Left lung (tissue), 10 donors: ENCODE data around the gene ZNF516. TPM values are rescaled to one million over a fixed set of nuclear protein-coding genes. Genes with fewer than 3 reads are reported as not detected.

Source experiments
- ATAC-seq: fragments of 200-7000 bp; cut with Tn5 transposase; one replicate; pipeline ENCODE4 v1.9.1; 2020; ENCODE audit warnings: moderate library complexity
- DNase-seq, 4 donors: peaks; one replicate each; pipeline ENCODE4 v3.0.0-alpha.2; 2013 to 2020
- H3K27ac ChIP-seq, 2 donors: fragments of 200-600 bp; sonication (generic) in 1 of 2; one replicate each; pipeline versions ENCODE4 v1.5.0 to v1.8.0; 2020 to 2021
- H3K27me3 ChIP-seq, 2 donors: fragments of 200-600 bp; sonication (generic) in 1 of 2; one replicate each; pipeline versions ENCODE4 v1.5.0 to v1.8.0; 2020 to 2021
- H3K36me3 ChIP-seq, 2 donors: fragments of 200-600 bp; sonication (generic) in 1 of 2; one replicate each; pipeline versions ENCODE4 v1.5.0 to v1.8.0; 2020 to 2021
- H3K4me1 ChIP-seq, 2 donors: fragments of 200-600 bp; one replicate each; pipeline ENCODE4 v1.8.0; 2021
- H3K4me3 ChIP-seq, 2 donors: fragments of 200-600 bp; sonication (generic) in 1 of 2; one replicate each; pipeline versions ENCODE4 v1.5.0 to v1.8.0; 2020 to 2021; ENCODE audit warnings: mild to moderate bottlenecking in 1 of 2
- H3K9me3 ChIP-seq, 2 donors: fragments of 200-600 bp; sonication (generic) in 1 of 2; one replicate each; pipeline versions ENCODE4 v1.5.0 to v1.8.0; 2020 to 2021
- CTCF ChIP-seq, 2 donors: fragments of 200-600 bp; sonication (generic) in 1 of 2; IDR thresholded peaks; one replicate each; pipeline versions ENCODE4 v1.5.0 to v1.8.0; 2021; ENCODE audit warnings: antibody characterized with exemption in 2 of 2
- intact Hi-C, 2 donors: fragments of 100-400 bp; cut with DNase I; formaldehyde crosslinking; loops; one replicate each; pipeline versions ENCODE4 v1.11.2 to v1.14.2; 2022
- polyA plus RNA-seq, 6 donors: library from polyadenylated mRNA; unstranded; fragments of 120-200 nt; gene quantifications; one replicate each; pipeline ENCODE4 v1.2.1, GENCODE V29; 2013; ENCODE audit not compliant: insufficient read length in 6 of 6
- total RNA-seq, 2 donors: library from RNA; stranded (reverse); fragmentation: NEBNext Ultra II Directional; extraction: Animal tissue kit (Norgen Biotek cat#: 25700); gene quantifications; one replicate each; pipeline ENCODE4 v1.2.1, GENCODE V29; 2021
- donor health status: DM: no; HTN: yes; CAD: no.
- donor health status: DM: no; HTN: no; CAD: no.

Gene ZNF516
- total and polyA plus RNA-seq, 8 donors = 33.9 to 51.2 (median 46.8) TPM

- no peak overlapping the region for H3K4me3 ChIP-seq
- H3K27me3 ChIP-seq = no peaks in the 10 kb centered on the region
- no peak for DNase-seq
- peaks cover 0 to 32% of the 10 kb centered on the region in 2 donors for H3K4me1 ChIP-seq
- no peak for TF ChIP-seq CTCF (IDR thresholded peaks at IDR 0.05)
- peak overlapping the region in 1 of 2 donors; percentile 41 for H3K27ac ChIP-seq
- H3K9me3 ChIP-seq = no peaks in the 10 kb centered on the region
- H3K36me3 ChIP-seq = peaks cover 0 to 48% of the 10 kb centered on the region in 2 donors
- intact Hi-C loops = no loop called here
- ATAC-seq = no peak
Observed at GRCh38 chr18:76374330-76375281, 120.4 kb downstream of the ZNF516 start.

GRCh38 chr18:76373297-76373696 is 121.7 kb downstream of the ZNF516 start:
- no peaks in the 10 kb centered on the region for H3K27me3 ChIP-seq
- H3K36me3 ChIP-seq = peaks cover 0 to 35% of the 10 kb centered on the region in 2 donors
- H3K4me1 ChIP-seq = peaks cover 0 to 32% of the 10 kb centered on the region in 2 donors
- no peak overlapping the region for H3K4me3 ChIP-seq
- intact Hi-C loops = no loop called here
- DNase-seq = no peak
- TF ChIP-seq CTCF (IDR thresholded peaks at IDR 0.05) = no peak
- no peaks in the 10 kb centered on the region for H3K9me3 ChIP-seq
- no peak overlapping the region for H3K27ac ChIP-seq
- ATAC-seq = no peak

DNA sequence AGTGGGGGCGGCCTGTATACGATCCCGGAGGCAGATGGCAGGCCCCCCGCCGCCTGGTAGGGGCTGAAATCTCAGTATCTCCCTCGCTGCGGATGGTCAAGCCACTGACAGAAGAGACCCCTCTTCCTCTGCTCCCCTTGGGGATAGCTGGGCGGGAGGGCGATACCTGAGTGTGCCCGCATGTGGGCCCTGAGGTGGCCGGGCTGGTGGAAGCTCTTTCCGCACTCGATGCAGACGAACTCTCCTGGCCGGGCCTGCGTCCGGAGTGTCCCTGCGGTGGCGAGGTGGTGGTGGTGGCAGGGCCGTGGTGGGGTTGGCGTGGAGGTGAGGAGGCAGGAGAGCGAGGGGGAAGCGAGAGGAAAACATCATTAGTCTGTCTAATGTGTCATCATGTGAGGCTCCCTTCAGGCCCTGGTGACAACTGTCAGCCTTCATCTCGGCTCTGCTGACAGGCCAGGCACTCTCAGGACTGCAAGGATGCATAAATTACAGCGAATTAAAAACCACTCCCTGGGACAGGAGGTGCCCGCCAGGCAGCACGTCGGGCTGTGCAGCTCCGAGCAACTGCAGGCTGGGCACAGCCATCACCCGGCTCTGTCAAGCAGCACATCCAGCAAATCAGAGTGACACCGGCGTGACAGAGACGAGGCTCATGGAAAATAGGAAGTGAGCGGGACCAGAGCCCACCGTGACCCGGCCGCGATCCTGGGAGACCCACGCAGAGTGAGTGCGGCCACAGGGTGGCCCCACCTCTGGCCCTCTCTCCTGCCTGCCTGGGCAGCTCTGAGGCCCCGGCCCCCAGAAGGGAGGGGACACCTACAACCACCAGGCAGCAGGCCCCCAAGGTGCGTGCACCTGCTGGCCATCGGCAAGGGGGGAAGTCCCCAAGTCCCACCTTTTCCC is 123.5 kb downstream of the ZNF516 start:
- peaks cover 0 to 38% of the 10 kb centered on the region in 2 donors for H3K36me3 ChIP-seq
- no peaks in the 10 kb centered on the region for H3K27me3 ChIP-seq
- DNase-seq = peak in 1 of 4 donors; percentile 80
- no peak for ATAC-seq
- intact Hi-C loops = no loop called here
- H3K27ac ChIP-seq = no peak overlapping the region
- TF ChIP-seq CTCF (IDR thresholded peaks at IDR 0.05) = no peak
- no peaks in the 10 kb centered on the region for H3K9me3 ChIP-seq
- H3K4me3 ChIP-seq = no peak overlapping the region
- peaks cover 0 to 23% of the 10 kb centered on the region in 2 donors for H3K4me1 ChIP-seq

DNA sequence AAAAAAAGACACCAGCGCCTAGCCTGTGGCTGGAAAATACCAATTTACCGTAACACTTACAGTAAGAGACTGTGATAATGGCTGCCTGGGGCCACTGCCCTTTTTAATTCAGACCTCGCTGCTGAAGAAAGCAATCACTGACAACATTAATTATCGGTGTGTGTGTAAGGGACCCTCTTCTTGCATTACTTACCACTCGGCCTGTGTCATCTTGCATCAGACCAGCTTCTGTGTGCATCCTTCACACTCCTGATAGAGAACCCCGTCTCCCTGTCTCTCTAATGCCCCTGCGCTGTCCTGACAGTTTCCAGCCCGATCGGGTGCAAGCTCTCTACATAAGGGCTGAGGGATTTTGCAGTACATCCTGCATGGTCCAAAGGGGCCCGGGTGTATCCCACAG is 124.4 kb downstream of the ZNF516 start:
- H3K9me3 ChIP-seq = no peaks in the 10 kb centered on the region
- DNase-seq (no peak), ATAC-seq (no peak)
- no peak overlapping the region for H3K27ac ChIP-seq
- H3K4me3 ChIP-seq = no peak overlapping the region
- H3K27me3 ChIP-seq = no peaks in the 10 kb centered on the region
- H3K36me3 ChIP-seq = peaks cover 0 to 40% of the 10 kb centered on the region in 2 donors
- intact Hi-C loops = no loop called here
- peaks cover 0 to 14% of the 10 kb centered on the region in 2 donors for H3K4me1 ChIP-seq
- no peak for TF ChIP-seq CTCF (IDR thresholded peaks at IDR 0.05)
